HEK293 (cell line): ENCODE measurements around the gene SLCO4A1.

ENCODE experiments used
- ATF2 ChIP-seq: fragments of 450-650 bp; formaldehyde crosslinking; IDR thresholded peaks from 2 replicates; pipeline ENCODE4 v1.5.1; 2016; ENCODE audit warnings: missing biosample characterization, missing genetic modification characterization, low read depth
- CTCF ChIP-seq: fragments of 450-650 bp; formaldehyde crosslinking; IDR thresholded peaks from 2 replicates; pipeline ENCODE4 v1.5.1; 2016; ENCODE audit warnings: missing biosample characterization, missing genetic modification characterization
- GLIS1 ChIP-seq: fragments of 450-650 bp; formaldehyde crosslinking; IDR thresholded peaks from 2 replicates; pipeline ENCODE4 v1.5.1; 2016; ENCODE audit warnings: missing biosample characterization, missing genetic modification characterization
- GLIS2 ChIP-seq: fragments of 450-650 bp; formaldehyde crosslinking; IDR thresholded peaks from 2 replicates; pipeline ENCODE4 v1.5.1; 2016; ENCODE audit warnings: missing biosample characterization, missing genetic modification characterization
- INSM2 ChIP-seq: fragments of 450-650 bp; formaldehyde crosslinking; IDR thresholded peaks from 2 replicates; pipeline ENCODE4 v1.5.1; 2016; ENCODE audit warnings: missing biosample characterization, missing genetic modification characterization
- KLF17 ChIP-seq: fragments of 450-650 bp; formaldehyde crosslinking; IDR thresholded peaks from 2 replicates; pipeline ENCODE4 v1.5.1; 2016; ENCODE audit warnings: missing biosample characterization, missing genetic modification characterization
- KLF9 ChIP-seq: fragments of 450-650 bp; formaldehyde crosslinking; IDR thresholded peaks from 2 replicates; pipeline ENCODE4 v1.5.1; 2016; ENCODE audit warnings: missing biosample characterization, missing genetic modification characterization, low read depth
- MEIS1 ChIP-seq: sonication (generic); formaldehyde crosslinking; IDR thresholded peaks from 2 replicates; pipeline ENCODE4 v1.8.1; 2022; ENCODE audit warnings: missing genetic modification reagents, mild to moderate bottlenecking, borderline replicate concordance
- PATZ1 ChIP-seq: fragments of 450-650 bp; formaldehyde crosslinking; IDR thresholded peaks from 2 replicates; pipeline ENCODE4 v1.5.1; 2016; ENCODE audit warnings: missing biosample characterization, missing genetic modification characterization
- PRDM4 ChIP-seq: fragments of 450-650 bp; formaldehyde crosslinking; IDR thresholded peaks from 2 replicates; pipeline ENCODE4 v1.5.1; 2017; ENCODE audit warnings: missing biosample characterization, missing genetic modification characterization
- SP7 ChIP-seq: fragments of 450-650 bp; formaldehyde crosslinking; IDR thresholded peaks from 2 replicates; pipeline ENCODE4 v1.5.1; 2016; ENCODE audit warnings: missing biosample characterization, missing genetic modification characterization
- TRIM28 ChIP-seq: IDR thresholded peaks from 2 replicates; pipeline ENCODE4 v1.6.1; 2011; ENCODE audit warnings: low read length, control low read depth, borderline replicate concordance
- YY1 ChIP-seq: fragments of 450-650 bp; formaldehyde crosslinking; IDR thresholded peaks from 2 replicates; pipeline ENCODE4 v1.5.1; 2018; ENCODE audit warnings: missing biosample characterization, missing genetic modification characterization
- ZNF10 ChIP-seq: fragments of 450-650 bp; formaldehyde crosslinking; IDR thresholded peaks from 2 replicates; pipeline ENCODE4 v1.5.1; 2017; ENCODE audit warnings: missing biosample characterization, missing genetic modification characterization
- ZNF140 ChIP-seq: fragments of 450-650 bp; formaldehyde crosslinking; IDR thresholded peaks from 2 replicates; pipeline ENCODE4 v1.5.1; 2016; ENCODE audit warnings: missing biosample characterization, missing genetic modification characterization
- ZNF184 ChIP-seq: fragments of 450-650 bp; IDR thresholded peaks from 2 replicates; pipeline ENCODE4 v1.5.1; 2018; ENCODE audit warnings: missing biosample characterization, mild to moderate bottlenecking, missing genetic modification characterization
- ZNF23 ChIP-seq: fragments of 450-650 bp; formaldehyde crosslinking; IDR thresholded peaks from 2 replicates; pipeline ENCODE4 v1.5.1; 2016; ENCODE audit warnings: missing biosample characterization, missing genetic modification characterization, borderline replicate concordance
- ZNF24 ChIP-seq: fragments of 450-650 bp; formaldehyde crosslinking; IDR thresholded peaks from 2 replicates; pipeline ENCODE4 v1.5.1; 2016; ENCODE audit warnings: missing biosample characterization, missing genetic modification characterization
- ZNF280D ChIP-seq: fragments of 450-650 bp; formaldehyde crosslinking; IDR thresholded peaks from 2 replicates; pipeline ENCODE4 v1.5.1; 2016; ENCODE audit warnings: missing biosample characterization, missing genetic modification characterization
- ZNF324 ChIP-seq: fragments of 450-650 bp; formaldehyde crosslinking; IDR thresholded peaks from 2 replicates; pipeline ENCODE4 v1.5.1; 2016; ENCODE audit warnings: missing biosample characterization, missing genetic modification characterization
- ZNF354C ChIP-seq: fragments of 450-650 bp; formaldehyde crosslinking; IDR thresholded peaks from 2 replicates; pipeline ENCODE4 v1.5.1; 2016; ENCODE audit warnings: missing biosample characterization, missing genetic modification characterization, low read depth, borderline replicate concordance
- ZNF580 ChIP-seq: fragments of 450-650 bp; formaldehyde crosslinking; IDR thresholded peaks from 2 replicates; pipeline ENCODE4 v1.5.1; 2016; ENCODE audit warnings: missing biosample characterization, missing genetic modification characterization
- ZNF629 ChIP-seq: fragments of 450-650 bp; formaldehyde crosslinking; IDR thresholded peaks from 2 replicates; pipeline ENCODE4 v1.5.1; 2017; ENCODE audit warnings: missing biosample characterization, missing genetic modification characterization
- ZNF658 ChIP-seq: fragments of 450-650 bp; formaldehyde crosslinking; IDR thresholded peaks from 2 replicates; pipeline ENCODE4; 2016; ENCODE audit warnings: missing biosample characterization, missing genetic modification characterization
- ZNF670 ChIP-seq: fragments of 450-650 bp; formaldehyde crosslinking; IDR thresholded peaks from 2 replicates; pipeline ENCODE4 v1.5.1; 2016; ENCODE audit warnings: missing biosample characterization, missing genetic modification characterization, low read depth
- ZSCAN30 ChIP-seq: fragments of 450-650 bp; IDR thresholded peaks from 2 replicates; pipeline ENCODE4 v1.5.1; 2018; ENCODE audit warnings: missing biosample characterization, mild to moderate bottlenecking, missing genetic modification characterization, moderate library complexity

The SLCO4A1 gene

GRCh38 chr20:62668441-62669027 is 26.2 kb downstream of the SLCO4A1 start (continued):
- TF ChIP-seq ATF2 (tag by site-specific recombination): no peak
- TF ChIP-seq ZNF24: no peak
- TF ChIP-seq PATZ1 (tag by site-specific recombination): 0 out of 2 replicates have a peak, but pooled peaks have one; percentile 19
- TF ChIP-seq ZNF629 (tag by site-specific recombination): 0 out of 2 replicates have a peak, but pooled peaks have one; percentile 21
- no peak for TF ChIP-seq ZNF324 (tag by site-specific recombination)
- no peak for TF ChIP-seq ZNF580
- TF ChIP-seq ZNF280D (tag by site-specific recombination): peak; percentile 51; the same call in 1 of the 2 replicates
- no peak for TF ChIP-seq MEIS1
- TF ChIP-seq ZNF140 (tag by site-specific recombination): no peak
- 0 out of 2 replicates have a peak, but pooled peaks have one; percentile 46 for TF ChIP-seq ZNF10
- TF ChIP-seq ZNF658 (tag by site-specific recombination): no peak
- peak; percentile 85 for TF ChIP-seq CTCF (tag by site-specific recombination)
- 0 out of 2 replicates have a peak, but pooled peaks have one; percentile 12 for TF ChIP-seq ZSCAN30 (tag by site-specific recombination)
- no peak for TF ChIP-seq KLF9 (tag by site-specific recombination)
- peak; percentile 51; the same call in 1 of the 2 replicates for TF ChIP-seq GLIS2
- no peak for TF ChIP-seq ZNF670
- TF ChIP-seq GLIS1 (tag by site-specific recombination): peak; percentile 81
- TF ChIP-seq YY1 (tag by site-specific recombination): no peak
- no peak for TF ChIP-seq TRIM28
- no peak for TF ChIP-seq INSM2 (tag by site-specific recombination)
- 0 out of 2 replicates have a peak, but pooled peaks have one; percentile 56 for TF ChIP-seq KLF17 (tag by site-specific recombination)
- TF ChIP-seq ZNF354C (tag by site-specific recombination): no peak
- TF ChIP-seq ZNF184 (tag by site-specific recombination): no peak
- no peak for TF ChIP-seq ZNF23
- peak; percentile 60 for TF ChIP-seq SP7 (tag by site-specific recombination)
- no peak for TF ChIP-seq PRDM4 (tag by site-specific recombination)
